MCF 10A (cell line): ENCODE measurements around the gene CD5L. TPM values are rescaled to one million over a fixed set of nuclear protein-coding genes. Genes with fewer than 3 reads are reported as not detected.

Source experiments
- BruUV-seq: library from RNA; stranded (reverse); fragments of 400-500 nt; replicated peaks from 2 replicates; lab custom pipeline; 2021; lab: Mats Ljungman, UMichigan
- CTCF ChIA-PET: fragments of 300-600 bp; sonication (Branson Sonifier 250); formaldehyde crosslinking; extraction: SDS; loops from one replicate; lab custom pipeline; 2021; ENCODE audit warnings: antibody characterized with exemption, inconsistent platforms; lab: Yijun Ruan, JAX
- POLR2A ChIA-PET: fragments of 300-600, 350-650 bp; sonication (Branson Sonifier 250); formaldehyde crosslinking; extraction: SDS; loops from one replicate; lab custom pipeline; 2020; ENCODE audit warnings: antibody characterized with exemption, inconsistent platforms; lab: Yijun Ruan, JAX
- DNase-seq: peaks from one replicate; pipeline ENCODE4 v3.0.0-alpha.2; 2018; ENCODE audit not compliant: unreplicated experiment
- H3K27ac Mint-ChIP-seq: one replicate; pipeline ENCODE4 v1.8.0; 2022; ENCODE audit warnings: mild to moderate bottlenecking, low read depth, mixed read lengths; ENCODE audit not compliant: unreplicated experiment
- H3K27me3 Mint-ChIP-seq: one replicate; pipeline ENCODE4 v1.8.0; 2022; ENCODE audit warnings: mixed read lengths; ENCODE audit not compliant: insufficient read depth, unreplicated experiment
- H3K36me3 Mint-ChIP-seq: one replicate; pipeline ENCODE4 v1.8.0; 2022; ENCODE audit warnings: mild to moderate bottlenecking, moderate library complexity, mixed read lengths; ENCODE audit not compliant: insufficient read depth, unreplicated experiment
- H3K4me1 Mint-ChIP-seq: one replicate; pipeline ENCODE4 v1.8.0; 2022; ENCODE audit warnings: mixed read lengths; ENCODE audit not compliant: insufficient read depth, unreplicated experiment
- H3K4me3 Mint-ChIP-seq: one replicate; pipeline ENCODE4 v1.8.0; 2022; ENCODE audit warnings: mild to moderate bottlenecking, moderate library complexity, mixed read lengths; ENCODE audit not compliant: unreplicated experiment
- H3K9me3 Mint-ChIP-seq: one replicate; pipeline ENCODE4 v1.8.0; 2022; ENCODE audit warnings: mixed read lengths; ENCODE audit not compliant: unreplicated experiment
- CTCF ChIP-seq: fragments of 200-600 bp; IDR thresholded peaks from one replicate; pipeline ENCODE4 v1.8.0; 2022; ENCODE audit warnings: antibody characterized with exemption, mild to moderate bottlenecking; ENCODE audit not compliant: unreplicated experiment
- intact Hi-C: fragments of 100-400 bp; cut with micrococcal nuclease; formaldehyde crosslinking; loops from 2 replicates; pipeline ENCODE4 v1.14.1; 2022
- total RNA-seq: library from RNA; stranded (reverse); gene quantifications from 2 replicates; pipeline ENCODE4 v1.2.3, GENCODE V29; 2022

The CD5L gene
- total RNA-seq, 1 experiment from 2014 or later, result not detected

DNA sequence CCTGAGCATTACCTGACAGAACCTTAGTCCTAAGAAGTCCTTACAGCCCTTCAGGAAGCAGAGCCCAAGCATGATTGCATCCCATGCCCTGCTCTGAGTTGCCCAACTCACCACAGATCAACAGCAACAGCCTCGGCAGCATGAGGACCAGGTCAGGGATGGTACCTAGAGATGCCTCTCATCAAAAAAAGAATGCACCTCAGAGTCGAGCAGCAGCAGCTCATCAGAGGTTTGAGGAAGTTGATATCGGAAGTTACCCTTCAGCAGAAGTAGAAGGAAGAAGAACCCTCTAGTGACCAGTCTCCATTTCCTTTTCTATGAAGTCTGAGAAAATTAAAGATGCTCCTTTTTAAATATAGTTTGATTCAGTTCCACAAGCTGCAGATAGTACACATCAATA, 21.7 kb downstream of the CD5L start, which contains the start of gene FCRL1:
Gene FCRL1 (minus strand): TSS at position 225 of the 400 bp plus-strand sequence. CDS start 83 bp downstream, at position 142.
- no peaks in the 10 kb centered on the region for H3K4me1 Mint-ChIP-seq

DNA sequence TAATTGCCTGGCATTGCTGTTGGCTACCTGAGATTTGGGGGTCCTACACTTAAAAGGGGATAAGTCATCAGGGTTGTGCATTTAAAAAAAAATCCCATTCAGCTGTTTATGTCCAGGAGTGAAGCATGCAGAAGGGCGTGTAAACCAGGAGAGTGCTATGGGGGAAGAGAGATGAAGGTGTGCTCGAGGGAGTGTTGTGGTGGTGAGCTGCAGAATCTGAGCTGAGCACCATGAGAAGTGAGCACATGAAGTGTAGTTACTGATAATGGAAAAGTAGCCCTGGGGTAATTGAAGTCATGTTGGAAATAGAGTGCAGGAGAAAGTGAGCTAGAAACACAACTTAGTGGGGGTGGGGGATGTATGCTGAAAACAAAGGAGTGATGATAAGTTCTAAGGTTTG, 22.4 kb downstream of the CD5L start:
- Mint-ChIP-seq H3K4me3 (no peak overlapping the region), H3K27ac (no peak overlapping the region), H3K9me3 (no peaks in the 10 kb centered on the region), H3K36me3 (no peaks in the 10 kb centered on the region), H3K4me1 (no peaks in the 10 kb centered on the region), H3K27me3 (peaks cover 9% of the 10 kb centered on the region)
- intact Hi-C loops, result no loop called here
- no peak for DNase-seq
- no peak for TF ChIP-seq CTCF
- POLR2A ChIA-PET, result no interaction called here
- CTCF ChIA-PET, result interaction anchor here (0.6 kb wide), 1 partner anchor 416 kb away, joined by 3 read pairs; no protein-coding TSS in a partner anchor
- BruUV-seq, result no TSS peak

More for the DNA sequence above, 21.7 kb downstream of the CD5L start, which contains the start of gene FCRL1:
- POLR2A ChIA-PET, result no interaction called here
- intact Hi-C loops, result no loop called here
- Mint-ChIP-seq H3K9me3 (no peaks in the 10 kb centered on the region), H3K27ac (no peak within 1 kb of the TSS), H3K27me3 (peaks cover 16% of the 10 kb centered on the region), H3K36me3 (no peaks in the 10 kb centered on the region), H3K4me3 (no peak within 1 kb of the TSS)
- DNase-seq, result no peak
- CTCF ChIA-PET, result interaction anchor here (1.2 kb wide), 1 partner anchor 10 kb away, joined by 4 read pairs; no protein-coding TSS in a partner anchor
- no TSS peak for BruUV-seq
- no peak for TF ChIP-seq CTCF

- no peaks in the 10 kb centered on the region for H3K36me3 Mint-ChIP-seq
- no peak for TF ChIP-seq CTCF
- H3K4me3 Mint-ChIP-seq, result no peak overlapping the region
- H3K9me3 Mint-ChIP-seq, result no peaks in the 10 kb centered on the region
- no peaks in the 10 kb centered on the region for H3K4me1 Mint-ChIP-seq
- CTCF ChIA-PET, result interaction anchor here (0.5 to 1.2 kb wide), 2 partner anchors 10 to 574 kb away, joined by 3 to 4 read pairs; no protein-coding TSS in a partner anchor
- POLR2A ChIA-PET, result no interaction called here
- peaks cover 14% of the 10 kb centered on the region for H3K27me3 Mint-ChIP-seq
- BruUV-seq, result no TSS peak
- intact Hi-C loops, result no loop called here
- no peak for DNase-seq
- H3K27ac Mint-ChIP-seq, result no peak overlapping the region
Observed at GRCh38 chr1:157813269-157813668, 28.3 kb downstream of the CD5L start.

DNA sequence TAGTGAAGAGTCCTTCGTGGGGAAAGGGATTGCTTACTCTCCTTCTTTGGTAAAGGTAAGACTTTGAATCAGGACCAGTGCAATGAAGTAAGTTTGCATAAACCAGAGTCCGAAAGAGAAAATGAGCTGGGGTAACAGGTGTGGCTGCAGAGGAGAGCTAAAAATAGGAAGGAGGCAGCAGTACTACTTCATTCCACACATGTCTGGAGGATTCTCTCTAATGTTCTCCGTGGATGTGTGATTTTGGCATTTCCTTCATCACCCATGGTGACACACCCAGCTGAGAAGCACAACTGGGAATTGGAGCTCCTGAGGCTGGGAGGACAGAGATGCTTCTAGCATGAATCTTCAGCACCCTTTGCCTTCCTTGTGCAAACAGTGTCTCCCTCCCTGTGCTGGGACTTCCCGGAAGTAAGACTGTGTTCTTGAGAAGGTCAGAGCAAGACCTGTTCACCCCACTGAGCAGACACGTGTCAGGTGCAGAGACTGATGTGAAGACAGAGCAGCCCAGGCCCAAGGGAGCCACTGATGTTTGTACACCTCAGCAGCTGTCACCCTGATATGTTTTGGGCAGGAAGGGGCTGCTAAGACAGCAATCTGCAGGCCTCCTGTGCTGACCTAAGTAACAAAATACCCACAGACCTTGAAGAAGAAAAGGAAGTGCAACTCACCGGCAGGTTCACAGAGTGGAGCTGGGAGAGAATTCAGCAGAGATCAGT, 35.0 kb downstream of the CD5L start:
- no TSS peak for BruUV-seq
- DNase-seq, result no peak
- ChIA-PET CTCF (interaction anchor here (0.6 to 0.7 kb wide), 2 partner anchors 316 to 355 kb away, joined by 3 read pairs; no protein-coding TSS in a partner anchor), POLR2A (no interaction called here)
- Mint-ChIP-seq H3K27ac (no peak overlapping the region), H3K4me1 (no peaks in the 10 kb centered on the region), H3K27me3 (peaks cover 74% of the 10 kb centered on the region), H3K9me3 (no peaks in the 10 kb centered on the region), H3K36me3 (no peaks in the 10 kb centered on the region), H3K4me3 (no peak overlapping the region)
- TF ChIP-seq CTCF, result no peak
- intact Hi-C loops, result no loop called here
